Measurements from ENCODE around the gene TNIP1.

- TF ChIP-seq POLR2A (IDR thresholded peaks at IDR 0.05; ENCODE audit: low read depth, low read length) (no peak), POLR2AphosphoS5 (IDR thresholded peaks at IDR 0.05; ENCODE audit: low read depth, low read length) (no peak)
These were observed 12.6 kb upstream of the TNIP1 start for GRCh38 chr5:151093476-151093889.

Measured in GM12891 (cell line).